ENCODE measurements around the gene MAD2L2.

Gene MAD2L2

DNA sequence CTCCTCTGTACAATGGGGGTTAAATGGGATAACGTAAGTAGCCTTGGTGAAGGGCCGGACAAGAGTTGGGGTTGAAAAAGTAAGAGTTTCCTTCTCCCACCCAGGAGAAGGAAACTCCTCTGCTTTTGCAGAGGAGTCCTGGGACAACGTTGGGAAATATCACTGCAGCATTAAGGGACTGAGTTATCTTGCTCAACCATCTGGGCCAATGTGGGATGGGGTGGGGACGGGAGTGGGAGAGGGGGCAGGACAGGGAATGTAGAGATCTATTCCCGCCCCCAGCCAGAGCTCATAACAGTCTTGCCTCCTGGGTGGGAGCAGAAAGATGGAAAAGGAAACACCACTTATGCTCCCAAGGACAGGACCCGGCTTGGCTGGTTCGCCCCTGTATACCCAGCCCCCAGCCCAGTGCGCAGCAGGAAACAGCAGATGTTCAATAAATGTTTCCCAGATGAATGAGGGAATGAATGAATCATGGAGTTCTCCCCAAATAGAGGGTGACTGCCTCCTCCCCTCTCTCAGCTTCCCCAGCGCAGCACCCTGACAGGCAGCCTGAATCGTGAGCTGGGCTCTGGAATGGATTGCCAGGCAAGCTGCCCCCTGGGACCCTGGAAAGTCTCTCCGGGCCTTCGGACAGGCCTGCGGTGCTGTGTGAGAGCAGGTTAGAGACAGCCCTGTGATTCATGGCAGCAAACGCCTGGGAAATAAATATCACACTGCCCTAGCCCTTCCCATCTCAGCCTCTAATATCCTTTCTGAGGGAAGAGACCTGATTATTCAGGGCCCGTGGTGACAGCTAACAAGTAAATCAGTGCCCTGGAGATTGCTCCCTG is 51.5 kb downstream of the MAD2L2 start:
- no peak for DNase-seq (ENCODE audit: low read depth in 3 of 3)

DNA sequence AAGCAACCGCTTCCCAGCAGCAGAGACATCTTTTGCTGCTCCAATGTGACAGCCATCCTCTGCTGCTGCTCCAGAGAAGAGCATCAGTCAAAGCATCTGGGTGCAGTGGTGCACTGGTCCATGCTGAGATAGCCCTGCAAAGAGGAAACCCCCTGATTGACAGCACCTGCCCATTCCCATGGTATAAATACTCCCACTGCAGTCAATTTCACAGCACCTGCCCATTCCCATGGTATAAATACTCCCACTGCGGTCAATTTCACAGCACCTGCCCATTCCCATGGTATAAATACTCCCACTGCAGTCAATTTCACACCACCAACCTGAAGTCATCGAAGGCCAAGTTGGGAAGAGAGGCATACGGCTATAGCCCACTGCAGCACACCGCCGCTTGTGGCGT is 52.2 kb downstream of the MAD2L2 start:
- no peak for DNase-seq (ENCODE audit: low read depth in 3 of 3)

DNA sequence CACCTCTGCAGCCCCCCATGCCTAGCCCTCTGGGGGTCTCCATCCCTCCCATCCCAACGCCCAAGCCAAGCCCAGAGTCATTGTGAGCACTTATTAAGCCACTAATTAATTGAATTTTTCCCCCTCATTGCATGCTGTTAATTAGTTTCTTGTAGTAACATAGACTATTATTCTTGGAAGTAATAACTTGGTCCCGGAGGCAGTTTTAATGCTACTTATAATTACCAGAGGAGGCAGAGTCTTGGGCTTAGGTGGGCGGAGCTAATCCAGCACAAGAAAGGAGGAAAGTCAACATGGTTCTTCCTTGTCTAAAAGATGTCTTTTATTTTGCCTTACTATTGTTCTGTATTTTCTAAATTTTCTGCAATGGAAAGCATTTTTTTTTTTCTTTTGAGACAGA is 54.4 kb downstream of the MAD2L2 start:
- no peak for DNase-seq (ENCODE audit: low read depth in 3 of 3)

Data from stimulated activated CD4-positive, alpha-beta T cell treated with anti-CD3 and anti-CD28 coated beads, TNF-alpha, amount 100 ng/mL, for 48 hours (primary cell).